ENCODE results near the gene DDX39B.

The DDX39B gene

DNA sequence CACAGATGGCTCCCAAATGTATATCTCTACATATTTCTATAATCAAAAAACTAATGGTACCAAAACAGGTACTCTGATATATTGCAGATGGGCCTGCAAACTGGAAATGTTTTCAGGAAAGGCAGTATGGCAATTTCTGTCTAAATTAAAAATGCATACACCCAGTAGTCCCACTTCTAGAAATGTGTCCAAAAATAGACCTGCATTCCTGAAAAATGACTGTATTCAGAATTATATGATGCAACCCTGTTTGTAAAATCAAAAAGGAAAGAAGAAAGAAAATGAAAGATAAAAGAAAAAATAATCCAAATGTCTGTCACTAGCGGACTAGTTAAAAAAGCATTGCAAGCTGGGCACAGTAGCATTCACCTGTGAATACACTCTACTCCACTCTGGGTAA lies 56.7 kb downstream of the DDX39B start:
- no peak for DNase-seq (ENCODE audit: low spot score)

DNA sequence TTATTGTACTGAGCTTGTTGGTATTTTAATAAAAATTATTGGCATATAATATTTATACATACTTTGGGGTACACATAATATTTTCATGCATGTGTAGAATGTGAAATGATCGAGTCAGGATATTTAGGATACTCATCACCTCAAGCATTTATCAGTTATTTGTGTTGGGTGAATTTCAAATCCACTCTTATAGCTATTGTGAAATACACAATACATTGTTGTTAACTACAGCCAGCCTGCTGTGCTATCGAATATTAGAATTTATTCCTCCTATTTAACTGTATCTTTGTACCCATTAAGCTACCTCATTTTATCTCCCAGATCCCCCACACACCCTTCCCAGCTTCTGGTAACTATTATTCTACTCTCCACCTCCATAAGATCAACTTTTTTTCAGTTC lies 58.4 kb downstream of the DDX39B start:
- no peak for DNase-seq (ENCODE audit: low spot score)

DNA sequence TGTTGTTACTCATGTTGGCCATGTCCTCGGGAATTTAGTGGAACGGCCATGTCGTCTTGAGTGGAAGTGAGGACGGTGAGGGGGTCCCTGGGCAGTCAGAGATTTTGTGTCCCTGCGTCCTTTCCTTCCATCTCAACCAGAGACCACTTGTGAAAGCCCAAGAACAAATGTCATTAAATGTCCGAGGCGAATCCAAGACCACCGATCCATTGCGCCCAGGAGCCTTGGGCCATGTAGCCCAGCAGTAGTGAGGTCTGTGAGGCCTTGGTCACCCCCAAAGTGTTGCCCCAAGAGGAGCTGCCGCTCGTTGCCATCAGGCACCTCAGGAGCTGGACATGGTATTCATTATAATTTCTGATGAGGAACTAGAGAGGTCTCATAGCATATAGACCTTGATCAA lies 61.2 kb downstream of the DDX39B start:
- DNase-seq (ENCODE audit: low spot score) = no peak
